ENCODE results near the gene THSD4.

The THSD4 gene

GRCh38 chr15:71541746-71542145, 426.5 kb downstream of the THSD4 start:
- DNase-seq (ENCODE audit: low read depth in 2 of 2), result no peak

- DNase-seq (ENCODE audit: low read depth in 2 of 2), result no peak
Observed at GRCh38 chr15:71542836-71543235, 427.6 kb downstream of the THSD4 start.

GRCh38 chr15:71543413-71543812, 428.1 kb downstream of the THSD4 start:
- no peak for DNase-seq (ENCODE audit: low read depth in 2 of 2)

- no peak for DNase-seq (ENCODE audit: low read depth in 2 of 2)
Observed at GRCh38 chr15:71545223-71545760, 430.0 kb downstream of the THSD4 start.

- no peak for DNase-seq (ENCODE audit: low read depth in 2 of 2)
Observed at GRCh38 chr15:71545923-71546322, 430.7 kb downstream of the THSD4 start.

GRCh38 chr15:71547011-71547410, 431.7 kb downstream of the THSD4 start:
- no peak for DNase-seq (ENCODE audit: low read depth in 2 of 2)

GRCh38 chr15:71548401-71548807, 433.1 kb downstream of the THSD4 start:
- DNase-seq (ENCODE audit: low read depth in 2 of 2), result no peak

GRCh38 chr15:71549091-71549490, 433.8 kb downstream of the THSD4 start:
- DNase-seq (ENCODE audit: low read depth in 2 of 2), result no peak

GRCh38 chr15:71549697-71550096, 434.4 kb downstream of the THSD4 start:
- DNase-seq (ENCODE audit: low read depth in 2 of 2), result no peak

GRCh38 chr15:71551566-71551965, 436.3 kb downstream of the THSD4 start:
- DNase-seq (ENCODE audit: low read depth in 2 of 2), result no peak

- no peak for DNase-seq (ENCODE audit: low read depth in 2 of 2)
Observed at GRCh38 chr15:71559098-71559497, 443.8 kb downstream of the THSD4 start.

- DNase-seq (ENCODE audit: low read depth in 2 of 2), result no peak
Observed at GRCh38 chr15:71559616-71560015, 444.3 kb downstream of the THSD4 start.

- no peak for DNase-seq (ENCODE audit: low read depth in 2 of 2)
Observed at GRCh38 chr15:71562251-71562650, 447.0 kb downstream of the THSD4 start.

- no peak for DNase-seq (ENCODE audit: low read depth in 2 of 2)
Observed at GRCh38 chr15:71564217-71564616, 448.9 kb downstream of the THSD4 start.

GRCh38 chr15:71565006-71565405, 449.7 kb downstream of the THSD4 start:
- no peak for DNase-seq (ENCODE audit: low read depth in 2 of 2)

GRCh38 chr15:71565631-71566160, 450.4 kb downstream of the THSD4 start:
- DNase-seq (ENCODE audit: low read depth in 2 of 2), result no peak

- no peak for DNase-seq (ENCODE audit: low read depth in 2 of 2)
Observed at GRCh38 chr15:71566226-71566625, 451.0 kb downstream of the THSD4 start.

- DNase-seq (ENCODE audit: low read depth in 2 of 2), result no peak
Observed at GRCh38 chr15:71567173-71567572, 451.9 kb downstream of the THSD4 start.

- no peak for DNase-seq (ENCODE audit: low read depth in 2 of 2)
Observed at GRCh38 chr15:71568227-71568626, 453.0 kb downstream of the THSD4 start.

- DNase-seq (ENCODE audit: low read depth in 2 of 2), result no peak
Observed at GRCh38 chr15:71570736-71571135, 455.5 kb downstream of the THSD4 start.

GRCh38 chr15:71571641-71572040, 456.4 kb downstream of the THSD4 start:
- no peak for DNase-seq (ENCODE audit: low read depth in 2 of 2)

GRCh38 chr15:71572452-71573053, 457.3 kb downstream of the THSD4 start:
- no peak for DNase-seq (ENCODE audit: low read depth in 2 of 2)

GRCh38 chr15:71573599-71573998, 458.3 kb downstream of the THSD4 start:
- no peak for DNase-seq (ENCODE audit: low read depth in 2 of 2)
